NCI-H1105 treated with DMSO at 0.1 percent for 48 hours (cell line): ENCODE measurements around the gene TMEM120B.

ENCODE experiments used
- DNase-seq: peaks from one replicate; lab custom pipeline; 2025; lab: John Stamatoyannopoulos, UW

Gene TMEM120B

DNA sequence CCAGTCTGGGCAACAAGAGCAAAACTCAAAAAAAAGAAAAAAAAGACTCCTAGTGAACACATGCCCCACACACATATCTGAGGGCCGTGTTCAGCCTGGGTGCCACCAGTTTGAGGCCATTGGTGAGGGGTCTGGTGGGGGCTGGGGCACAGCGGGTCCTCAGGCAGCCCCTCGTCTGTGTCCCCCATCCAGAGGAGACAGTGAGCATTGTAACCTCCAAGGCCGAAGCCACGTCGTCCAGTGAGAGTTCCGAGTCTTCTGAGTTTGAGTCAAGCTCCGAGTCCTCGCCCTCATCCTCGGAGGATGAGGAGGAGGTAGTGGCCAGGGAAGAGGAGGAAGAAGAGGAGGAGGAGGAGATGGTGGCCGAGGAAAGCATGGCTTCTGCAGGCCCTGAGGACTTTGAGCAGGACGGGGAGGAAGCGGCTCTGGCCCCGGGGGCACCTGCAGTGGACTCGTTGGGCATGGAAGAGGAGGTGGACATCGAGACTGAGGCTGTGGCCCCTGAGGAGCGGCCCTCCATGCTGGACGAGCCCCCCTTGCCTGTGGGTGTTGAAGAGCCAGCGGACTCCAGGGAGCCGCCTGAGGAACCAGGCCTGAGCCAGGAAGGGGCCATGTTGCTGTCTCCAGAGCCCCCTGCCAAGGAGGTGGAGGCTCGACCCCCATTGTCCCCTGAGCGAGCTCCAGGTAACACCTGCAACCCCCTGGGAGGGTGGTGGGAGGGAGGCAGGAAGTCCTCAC, 106.8 kb downstream of the TMEM120B start:
- no peak for DNase-seq

DNA sequence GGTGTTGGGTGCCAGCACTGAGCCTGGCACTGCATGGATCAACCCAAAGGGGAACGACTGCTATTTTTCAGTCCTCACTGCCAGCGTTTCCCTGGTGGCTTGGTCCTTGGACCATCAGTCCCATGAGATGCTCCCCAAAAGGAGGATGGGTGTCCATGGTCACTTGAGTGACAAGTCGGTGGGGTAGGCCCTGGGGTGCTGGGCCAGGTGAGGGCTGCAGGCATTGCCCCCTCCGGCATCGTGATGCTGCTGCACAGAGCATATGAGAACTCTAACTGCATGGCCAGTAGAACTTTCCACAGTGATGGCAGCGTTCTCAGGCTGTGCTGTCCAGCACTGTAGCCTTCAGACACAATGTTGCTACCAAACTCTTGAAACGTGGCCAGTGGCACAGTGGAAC, 107.5 kb downstream of the TMEM120B start:
- DNase-seq: no peak

DNA sequence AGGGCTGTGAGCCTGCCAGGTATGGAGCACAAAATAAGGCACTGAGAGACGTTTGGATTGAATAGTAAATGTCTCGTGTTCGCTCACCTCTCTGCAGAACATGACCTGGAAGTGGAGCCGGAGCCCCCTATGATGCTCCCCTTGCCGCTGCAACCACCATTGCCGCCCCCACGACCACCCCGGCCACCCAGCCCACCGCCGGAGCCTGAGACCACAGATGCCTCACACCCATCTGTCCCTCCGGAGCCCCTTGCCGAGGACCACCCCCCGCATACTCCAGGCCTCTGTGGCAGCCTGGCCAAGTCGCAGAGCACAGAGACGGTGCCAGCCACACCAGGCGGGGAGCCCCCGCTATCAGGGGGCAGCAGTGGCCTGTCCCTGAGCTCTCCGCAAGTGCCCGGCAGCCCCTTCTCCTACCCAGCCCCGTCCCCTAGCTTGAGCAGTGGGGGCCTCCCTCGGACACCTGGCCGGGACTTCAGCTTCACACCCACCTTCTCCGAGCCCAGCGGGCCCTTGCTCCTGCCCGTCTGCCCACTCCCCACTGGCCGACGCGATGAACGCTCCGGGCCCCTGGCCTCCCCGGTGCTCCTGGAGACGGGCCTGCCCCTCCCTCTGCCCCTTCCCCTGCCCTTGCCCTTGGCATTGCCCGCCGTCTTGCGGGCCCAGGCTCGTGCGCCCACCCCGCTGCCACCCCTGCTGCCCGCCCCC, 110.0 kb downstream of the TMEM120B start:
- no peak for DNase-seq

DNA sequence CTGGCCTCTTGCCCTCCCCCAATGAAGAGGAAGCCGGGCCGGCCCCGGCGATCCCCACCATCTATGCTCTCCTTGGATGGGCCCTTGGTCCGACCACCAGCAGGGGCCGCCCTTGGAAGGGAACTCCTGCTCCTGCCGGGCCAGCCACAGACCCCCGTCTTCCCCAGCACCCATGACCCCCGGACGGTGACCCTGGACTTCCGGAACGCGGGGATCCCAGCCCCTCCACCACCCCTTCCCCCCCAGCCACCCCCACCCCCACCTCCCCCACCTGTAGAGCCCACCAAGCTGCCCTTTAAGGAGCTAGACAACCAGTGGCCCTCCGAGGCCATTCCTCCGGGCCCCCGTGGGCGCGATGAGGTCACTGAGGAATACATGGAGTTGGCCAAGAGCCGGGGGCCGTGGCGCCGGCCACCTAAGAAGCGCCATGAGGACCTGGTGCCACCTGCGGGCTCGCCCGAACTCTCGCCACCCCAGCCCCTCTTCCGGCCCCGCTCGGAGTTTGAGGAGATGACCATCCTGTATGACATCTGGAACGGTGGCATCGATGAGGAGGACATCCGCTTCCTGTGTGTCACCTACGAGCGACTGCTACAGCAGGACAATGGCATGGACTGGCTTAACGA, 110.7 kb downstream of the TMEM120B start:
- DNase-seq: no peak

DNA sequence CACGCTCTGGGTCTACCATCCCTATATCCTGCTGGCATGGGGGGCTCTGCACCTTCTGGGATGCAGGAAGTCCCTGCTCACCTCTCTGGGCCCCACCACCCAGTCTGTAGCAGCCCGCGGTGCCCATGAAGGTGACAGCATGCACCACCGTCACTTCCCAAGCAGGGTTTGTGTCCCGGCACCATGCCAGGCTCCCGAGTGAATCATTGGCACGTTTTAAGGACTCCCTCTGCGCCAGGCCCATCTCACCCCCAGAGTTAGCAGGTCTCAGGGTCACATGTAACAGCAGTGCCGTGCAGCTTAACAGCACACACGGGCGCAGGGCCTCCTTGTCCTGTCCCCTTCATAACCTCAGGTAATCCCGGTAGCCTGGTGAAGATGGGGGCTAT, 111.2 kb downstream of the TMEM120B start:
- no peak for DNase-seq

DNA sequence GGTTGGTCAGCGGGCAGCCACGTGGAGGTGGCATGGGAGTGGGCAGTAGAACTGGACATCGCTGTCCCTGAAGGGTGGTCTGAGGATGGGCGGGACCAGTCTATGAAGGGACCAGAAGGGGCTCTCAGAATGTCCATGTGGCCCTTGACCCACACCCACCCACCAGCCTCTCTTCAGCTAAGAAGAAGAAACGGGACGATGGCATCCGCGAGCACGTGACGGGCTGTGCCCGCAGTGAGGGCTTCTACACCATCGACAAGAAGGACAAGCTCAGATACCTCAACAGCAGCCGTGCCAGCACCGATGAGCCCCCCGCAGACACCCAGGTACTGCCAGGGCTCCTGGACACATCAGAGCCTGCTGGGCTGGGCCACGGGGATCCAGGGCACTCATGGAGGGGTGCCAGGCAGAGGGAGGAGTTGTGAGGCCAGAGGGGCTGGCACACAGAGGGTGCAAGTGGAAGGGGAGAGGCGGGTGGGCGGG, 112.5 kb downstream of the TMEM120B start:
- no peak for DNase-seq

DNA sequence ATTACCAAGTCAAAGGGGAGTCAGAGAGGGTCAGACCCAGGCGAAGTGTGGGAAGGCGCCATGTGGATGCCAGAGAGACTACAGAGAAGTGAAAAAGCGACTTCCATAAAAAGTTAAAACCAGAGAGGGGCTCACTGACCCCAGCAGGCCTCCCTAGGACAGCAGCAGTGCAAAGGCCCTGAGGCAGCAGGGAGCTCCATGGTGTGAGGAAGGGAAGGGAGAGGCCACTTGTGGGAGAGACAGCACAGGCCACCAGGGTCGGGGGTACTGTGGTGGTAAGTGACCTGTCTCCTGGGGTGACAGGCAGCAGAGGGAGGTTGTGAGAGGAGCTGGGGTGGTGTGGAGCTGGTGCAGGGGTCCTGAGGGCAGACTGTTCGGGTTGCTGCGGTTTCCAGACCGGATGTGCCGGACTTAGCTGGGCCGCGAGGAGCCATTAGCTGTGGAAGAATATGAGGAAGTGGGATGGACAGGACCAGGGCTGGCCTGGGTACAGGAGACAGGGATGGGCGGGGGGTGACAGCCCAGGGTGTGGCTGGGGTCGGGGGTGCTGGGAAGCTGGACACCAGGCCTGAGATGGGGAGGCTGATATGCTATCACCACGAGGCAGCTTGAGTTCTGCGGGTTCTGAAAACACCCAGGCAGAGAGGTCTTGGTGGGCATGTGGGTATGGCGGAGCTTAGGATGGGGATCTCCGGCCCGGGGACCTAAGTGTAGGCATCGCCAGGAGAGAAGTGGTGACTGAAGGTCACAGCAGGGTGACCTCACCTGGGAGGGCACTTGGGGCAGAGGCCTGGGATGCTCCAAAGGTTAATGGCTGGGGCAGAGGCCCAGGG, 114.0 kb downstream of the TMEM120B start:
- no peak for DNase-seq

DNA sequence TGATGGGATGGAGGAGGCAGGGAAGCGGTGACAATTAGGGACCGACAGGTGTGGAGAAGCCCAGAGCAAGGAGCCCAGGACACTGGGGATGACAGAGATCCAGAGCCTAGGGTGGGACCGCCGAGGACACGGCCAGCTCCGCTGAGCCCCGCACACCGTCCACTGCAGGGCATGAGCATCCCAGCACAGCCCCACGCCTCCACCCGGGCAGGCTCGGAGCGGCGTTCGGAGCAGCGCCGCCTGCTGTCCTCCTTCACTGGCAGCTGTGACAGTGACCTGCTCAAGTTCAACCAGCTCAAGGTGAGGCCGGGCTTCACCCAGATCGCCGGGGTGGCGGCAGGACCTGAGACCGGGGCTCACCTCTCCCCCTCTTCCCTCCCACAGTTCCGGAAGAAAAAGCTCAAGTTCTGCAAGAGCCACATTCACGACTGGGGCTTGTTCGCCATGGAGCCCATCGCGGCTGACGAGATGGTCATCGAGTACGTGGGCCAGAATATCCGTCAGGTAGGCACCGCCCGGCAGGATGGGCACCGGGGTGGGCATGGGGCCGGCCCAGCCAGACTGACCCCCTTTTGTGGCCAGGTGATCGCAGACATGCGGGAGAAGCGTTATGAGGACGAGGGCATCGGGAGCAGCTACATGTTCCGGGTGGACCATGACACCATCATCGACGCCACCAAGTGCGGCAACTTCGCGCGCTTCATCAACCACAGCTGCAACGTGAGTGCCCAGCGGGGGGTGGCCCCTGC, 115.0 kb downstream of the TMEM120B start:
- no peak for DNase-seq

DNA sequence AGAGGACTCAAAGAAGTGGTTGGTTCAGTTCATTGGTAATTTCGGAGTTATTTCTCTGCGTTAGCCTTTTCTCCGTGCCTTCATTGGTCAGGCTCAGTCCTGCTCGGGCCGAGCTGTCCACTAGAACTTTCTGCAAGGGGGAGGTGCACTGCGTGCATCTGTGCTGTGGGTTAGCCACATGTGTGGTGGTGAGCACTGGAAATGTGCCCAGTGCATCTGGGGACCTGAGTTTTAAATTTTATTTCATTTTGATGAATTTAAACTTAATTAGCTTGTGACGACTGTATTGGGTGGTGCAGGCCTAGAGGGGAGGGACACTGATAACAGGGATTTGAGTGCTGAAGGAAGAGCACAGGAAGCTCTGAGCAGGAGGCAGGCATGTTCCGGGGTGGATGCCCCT, 115.8 kb downstream of the TMEM120B start:
- DNase-seq: no peak

DNA sequence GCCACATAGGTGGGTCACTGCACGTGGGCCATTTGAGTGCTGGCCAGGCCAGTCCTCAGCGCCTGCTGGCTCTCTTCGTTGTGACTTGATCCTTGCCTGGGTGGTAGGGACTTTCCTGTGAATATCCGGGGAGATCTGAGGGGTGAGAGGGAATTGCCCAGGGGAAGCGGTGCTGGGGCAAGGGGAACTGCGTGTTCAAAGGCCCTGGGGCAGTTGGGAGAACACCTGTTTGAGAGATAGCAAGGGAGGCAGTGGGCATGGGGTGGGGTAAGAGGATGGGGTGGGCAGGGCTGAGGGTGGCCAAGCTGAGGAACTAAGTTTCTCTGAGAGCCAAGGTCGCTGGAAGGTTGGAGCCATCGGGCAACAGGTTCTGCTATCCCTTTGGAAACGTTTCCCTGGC, 116.3 kb downstream of the TMEM120B start:
- DNase-seq: no peak

DNA sequence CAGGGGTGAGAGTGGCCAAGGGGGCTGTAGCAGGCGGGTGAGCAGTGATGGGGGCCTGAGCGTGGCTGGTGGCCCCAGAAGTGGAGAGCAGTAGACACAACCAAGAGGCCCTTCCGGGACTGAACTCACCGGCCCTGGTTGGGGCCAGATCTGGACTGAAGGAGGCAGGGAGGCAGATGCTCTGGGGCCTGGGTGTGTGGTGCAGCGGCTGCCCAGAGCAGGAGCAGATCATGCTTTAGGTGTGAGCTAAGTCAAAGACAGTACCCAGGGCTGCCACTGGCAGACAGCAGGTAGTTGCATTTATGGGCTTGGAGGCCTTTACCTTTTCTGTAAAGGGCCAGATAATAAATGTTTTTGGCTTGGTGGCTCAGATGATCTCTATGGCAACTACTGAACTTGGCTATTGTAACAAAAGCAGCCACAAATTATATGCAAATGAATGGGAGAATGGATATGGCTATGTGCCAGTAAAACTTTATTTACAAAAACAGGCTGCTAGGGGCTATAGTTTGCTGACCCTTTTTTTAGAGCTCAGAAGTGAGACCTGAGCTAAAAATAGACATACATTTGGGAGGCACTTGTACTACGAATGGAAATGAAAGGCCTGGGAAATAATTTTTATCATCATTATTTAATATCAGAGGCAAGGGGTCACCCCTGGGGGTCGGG, 116.8 kb downstream of the TMEM120B start:
- peak; percentile 50 for DNase-seq

DNA sequence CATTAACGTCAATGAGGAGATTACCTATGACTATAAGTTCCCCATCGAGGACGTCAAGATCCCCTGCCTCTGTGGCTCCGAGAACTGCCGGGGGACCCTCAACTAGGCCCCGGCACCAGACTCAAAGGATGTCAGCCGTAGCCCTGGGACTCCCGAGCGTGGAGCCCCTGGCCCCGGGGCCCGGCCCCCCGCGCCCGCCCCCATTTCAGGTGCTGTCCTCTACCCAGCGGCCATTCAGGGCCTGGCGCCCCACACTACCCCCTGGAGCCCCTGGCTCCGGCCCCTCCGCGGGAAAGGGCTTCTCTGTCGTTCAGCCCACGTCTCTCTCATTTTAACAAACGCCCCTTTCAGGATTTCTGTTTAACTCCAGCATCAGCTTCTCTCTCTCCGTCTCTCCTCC, 117.6 kb downstream of the TMEM120B start:
- DNase-seq: no peak

DNA sequence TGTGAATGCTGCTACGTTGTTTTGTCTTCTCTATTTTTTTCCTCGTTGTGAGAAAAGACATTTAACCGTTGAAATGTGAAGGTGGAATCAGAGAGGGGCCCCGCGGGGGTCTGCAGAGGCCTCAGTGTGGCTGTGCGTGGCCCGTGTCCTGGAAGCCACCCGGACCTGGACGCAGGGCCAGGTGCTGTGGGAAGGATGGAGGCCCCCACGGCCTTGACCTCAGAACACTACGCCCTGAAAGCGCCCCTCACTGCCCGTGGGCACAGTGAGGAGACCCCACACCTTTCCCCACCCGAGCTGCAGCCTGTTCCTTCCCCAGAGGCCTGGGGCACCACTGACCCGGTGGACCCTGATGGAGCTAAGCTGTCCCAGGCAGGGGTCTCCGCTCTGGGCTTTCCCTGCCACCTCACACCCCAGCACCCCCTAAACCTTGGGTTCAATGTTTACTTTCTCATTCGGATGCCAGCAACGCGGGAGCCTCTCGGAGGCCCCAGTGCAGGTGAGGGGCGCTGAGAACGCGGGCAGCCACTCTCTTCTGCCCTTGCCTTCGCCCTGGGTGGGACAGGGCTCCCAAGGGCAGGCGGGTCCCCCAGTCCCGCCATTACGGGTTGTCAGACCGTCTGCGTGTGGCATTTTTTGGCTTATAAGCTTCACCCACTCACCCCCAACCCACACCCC, 118.2 kb downstream of the TMEM120B start:
- DNase-seq: no peak
